ENCODE data around the gene TGFBR1.

The TGFBR1 gene

DNA sequence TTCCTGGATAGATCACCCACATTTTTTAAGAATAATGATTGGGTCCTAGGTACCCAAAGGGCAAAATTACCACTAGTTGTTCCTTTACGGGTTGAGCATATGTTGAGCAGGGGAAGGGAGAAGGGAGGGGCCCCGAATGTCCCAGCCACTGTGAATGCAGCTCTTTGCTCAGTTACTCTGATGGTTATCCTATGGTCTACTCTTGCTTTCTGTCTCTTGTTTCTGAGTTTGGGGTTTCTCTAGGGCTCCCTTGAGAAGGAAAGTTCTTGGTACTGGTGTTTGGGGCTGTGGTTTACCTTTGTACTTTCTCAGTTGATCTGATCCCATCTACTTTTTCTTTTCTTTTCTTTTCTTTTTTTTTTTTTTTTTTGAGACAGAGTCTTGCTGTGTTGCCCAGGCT, 61.2 kb downstream of the TGFBR1 start:
- TF ChIP-seq, protein P1, sequence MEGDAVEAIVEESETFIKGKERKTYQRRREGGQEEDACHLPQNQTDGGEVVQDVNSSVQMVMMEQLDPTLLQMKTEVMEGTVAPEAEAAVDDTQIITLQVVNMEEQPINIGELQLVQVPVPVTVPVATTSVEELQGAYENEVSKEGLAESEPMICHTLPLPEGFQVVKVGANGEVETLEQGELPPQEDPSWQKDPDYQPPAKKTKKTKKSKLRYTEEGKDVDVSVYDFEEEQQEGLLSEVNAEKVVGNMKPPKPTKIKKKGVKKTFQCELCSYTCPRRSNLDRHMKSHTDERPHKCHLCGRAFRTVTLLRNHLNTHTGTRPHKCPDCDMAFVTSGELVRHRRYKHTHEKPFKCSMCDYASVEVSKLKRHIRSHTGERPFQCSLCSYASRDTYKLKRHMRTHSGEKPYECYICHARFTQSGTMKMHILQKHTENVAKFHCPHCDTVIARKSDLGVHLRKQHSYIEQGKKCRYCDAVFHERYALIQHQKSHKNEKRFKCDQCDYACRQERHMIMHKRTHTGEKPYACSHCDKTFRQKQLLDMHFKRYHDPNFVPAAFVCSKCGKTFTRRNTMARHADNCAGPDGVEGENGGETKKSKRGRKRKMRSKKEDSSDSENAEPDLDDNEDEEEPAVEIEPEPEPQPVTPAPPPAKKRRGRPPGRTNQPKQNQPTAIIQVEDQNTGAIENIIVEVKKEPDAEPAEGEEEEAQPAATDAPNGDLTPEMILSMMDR (IDR thresholded peaks at IDR 0.05; ENCODE audit: control extremely low read depth, extremely low read depth, low read depth, missing control alignments) = no peak
- CTCF ChIA-PET = interaction anchor here (1.1 to 4.5 kb wide), 5 partner anchors 9 to 66 kb away, joined by 3 to 40 read pairs (median 6); no protein-coding TSS in a partner anchor
- no peak for DNase-seq (ENCODE audit: extremely low spot score)
- POLR2A ChIA-PET = no interaction called here

DNA sequence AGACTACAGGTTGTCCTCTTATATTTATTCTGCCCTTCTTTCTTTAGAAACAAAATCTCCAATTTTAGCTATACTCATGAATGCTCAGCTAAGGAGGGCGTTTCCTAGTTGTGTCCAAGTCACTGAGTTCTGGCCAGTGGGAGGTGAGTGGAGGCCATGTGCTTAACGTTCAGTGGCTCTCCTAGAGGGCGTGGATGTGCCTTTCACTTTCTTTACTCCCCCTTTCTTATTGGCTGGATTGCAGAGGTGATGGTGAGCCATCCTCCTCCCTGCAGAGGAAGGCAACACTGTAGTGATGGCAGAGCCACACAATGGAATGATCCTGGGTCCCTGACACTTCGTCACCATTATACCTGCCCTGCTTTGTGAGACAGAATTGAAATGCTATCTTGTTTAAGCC, 62.2 kb downstream of the TGFBR1 start:
- POLR2A ChIA-PET = no interaction called here
- CTCF ChIA-PET = interaction anchor here (1.0 to 4.5 kb wide), 11 partner anchors 9 to 87 kb away, joined by 3 to 40 read pairs (median 3); no protein-coding TSS in a partner anchor

DNA sequence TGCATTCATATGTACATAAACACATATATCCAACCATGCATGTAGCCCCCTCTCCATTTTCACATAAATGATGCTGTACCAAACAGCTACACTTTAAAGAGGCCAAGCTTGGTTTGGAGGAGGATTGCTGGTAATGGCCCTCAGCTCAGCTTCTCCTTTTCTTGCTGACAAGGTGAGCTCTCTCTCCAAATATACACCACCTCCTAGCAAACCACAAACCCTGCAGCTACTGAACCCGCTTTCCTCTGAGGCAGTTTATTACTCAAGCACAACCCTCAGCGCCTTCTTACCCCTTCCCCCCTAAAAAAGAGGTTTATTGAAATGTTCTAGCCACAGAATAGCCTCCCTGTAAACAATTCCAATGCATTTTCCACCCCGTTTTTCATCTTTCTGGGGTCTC, 62.8 kb downstream of the TGFBR1 start:
- TF ChIP-seq, protein P1 (IDR thresholded peaks at IDR 0.05; ENCODE audit: control extremely low read depth, extremely low read depth, low read depth, missing control alignments) = no peak
- ChIA-PET POLR2A (no interaction called here), CTCF (interaction anchor here (0.8 to 2.4 kb wide), 12 partner anchors 8 to 1157 kb away, joined by 3 to 7 read pairs (median 3); partner anchors contain the start of genes ALG2 and SEC61B)

More for the DNA sequence above, 62.2 kb downstream of the TGFBR1 start:
- TF ChIP-seq, protein P1 (IDR thresholded peaks at IDR 0.05; ENCODE audit: control extremely low read depth, extremely low read depth, low read depth, missing control alignments) = no peak
- no peak for DNase-seq (ENCODE audit: extremely low spot score)

DNA sequence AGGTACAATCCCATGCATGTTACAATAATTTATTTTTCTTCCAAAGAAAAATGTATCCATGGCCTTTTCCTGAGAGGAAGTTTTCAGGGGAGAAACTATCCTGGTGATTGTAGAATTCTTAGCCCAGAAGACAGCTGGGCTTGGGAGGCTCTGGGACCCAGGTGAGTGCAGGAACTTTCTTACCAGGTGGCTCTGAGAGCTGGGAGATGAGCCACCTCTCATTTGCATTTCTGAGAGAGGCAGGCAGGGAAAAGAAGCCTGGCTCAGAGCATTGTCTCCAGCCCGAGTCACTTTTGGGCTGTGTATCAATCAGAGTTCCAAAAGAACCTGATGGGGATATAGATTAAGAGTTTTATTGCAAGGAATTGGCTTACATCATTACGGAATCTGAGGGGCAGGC, 64.2 kb downstream of the TGFBR1 start:
- ChIA-PET CTCF (no interaction called here), POLR2A (no interaction called here)
- TF ChIP-seq, protein P1 (IDR thresholded peaks at IDR 0.05; ENCODE audit: control extremely low read depth, extremely low read depth, low read depth, missing control alignments) = no peak
- DNase-seq (ENCODE audit: extremely low spot score) = no peak

More for the DNA sequence above, 62.8 kb downstream of the TGFBR1 start:
- no peak for DNase-seq (ENCODE audit: extremely low spot score)

DNA sequence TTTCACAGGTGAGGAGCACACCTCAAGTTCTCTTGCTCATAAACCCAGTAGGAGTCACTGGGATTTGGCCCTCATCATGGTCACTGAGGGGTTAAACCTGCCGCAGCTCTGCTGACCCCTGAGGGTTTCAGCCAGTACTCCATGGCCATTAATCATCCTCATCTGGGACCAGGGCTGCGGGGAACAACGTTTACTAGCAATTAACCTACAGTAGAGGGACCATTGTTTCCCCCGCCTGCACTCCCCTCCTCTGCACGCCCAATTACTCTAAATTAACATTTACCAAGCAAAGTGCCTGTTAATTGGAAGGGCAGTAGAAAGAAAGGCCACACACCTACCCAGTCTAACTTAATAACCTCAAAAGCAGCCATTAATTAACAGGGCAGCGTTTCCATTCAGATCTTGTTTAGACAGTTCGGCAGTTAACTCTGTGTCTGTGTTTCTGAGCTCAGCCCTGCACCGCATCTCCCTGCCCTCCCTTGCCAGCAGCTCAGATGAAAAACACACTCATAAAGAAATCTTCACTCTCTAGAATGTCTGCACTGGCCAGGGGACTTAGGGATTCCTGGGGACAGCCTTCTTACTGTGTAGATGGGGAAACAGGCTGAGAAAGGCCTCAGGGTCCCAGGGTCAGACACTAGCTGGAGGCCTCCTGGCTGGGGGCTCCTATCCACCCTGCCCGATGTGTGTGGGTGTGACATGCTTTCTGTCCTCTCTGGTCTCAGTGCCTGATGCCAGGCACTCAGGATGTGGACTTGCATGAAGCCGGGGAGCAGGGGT, 65.3 kb downstream of the TGFBR1 start:
- no peak for DNase-seq (ENCODE audit: extremely low spot score)
- TF ChIP-seq, protein P1 (IDR thresholded peaks at IDR 0.05; ENCODE audit: control extremely low read depth, extremely low read depth, low read depth, missing control alignments) = no peak
- POLR2A ChIA-PET = no interaction called here
- CTCF ChIA-PET = interaction anchor here (5.3 kb wide), 1 partner anchor 13 kb away, joined by 46 read pairs; no protein-coding TSS in a partner anchor

DNA sequence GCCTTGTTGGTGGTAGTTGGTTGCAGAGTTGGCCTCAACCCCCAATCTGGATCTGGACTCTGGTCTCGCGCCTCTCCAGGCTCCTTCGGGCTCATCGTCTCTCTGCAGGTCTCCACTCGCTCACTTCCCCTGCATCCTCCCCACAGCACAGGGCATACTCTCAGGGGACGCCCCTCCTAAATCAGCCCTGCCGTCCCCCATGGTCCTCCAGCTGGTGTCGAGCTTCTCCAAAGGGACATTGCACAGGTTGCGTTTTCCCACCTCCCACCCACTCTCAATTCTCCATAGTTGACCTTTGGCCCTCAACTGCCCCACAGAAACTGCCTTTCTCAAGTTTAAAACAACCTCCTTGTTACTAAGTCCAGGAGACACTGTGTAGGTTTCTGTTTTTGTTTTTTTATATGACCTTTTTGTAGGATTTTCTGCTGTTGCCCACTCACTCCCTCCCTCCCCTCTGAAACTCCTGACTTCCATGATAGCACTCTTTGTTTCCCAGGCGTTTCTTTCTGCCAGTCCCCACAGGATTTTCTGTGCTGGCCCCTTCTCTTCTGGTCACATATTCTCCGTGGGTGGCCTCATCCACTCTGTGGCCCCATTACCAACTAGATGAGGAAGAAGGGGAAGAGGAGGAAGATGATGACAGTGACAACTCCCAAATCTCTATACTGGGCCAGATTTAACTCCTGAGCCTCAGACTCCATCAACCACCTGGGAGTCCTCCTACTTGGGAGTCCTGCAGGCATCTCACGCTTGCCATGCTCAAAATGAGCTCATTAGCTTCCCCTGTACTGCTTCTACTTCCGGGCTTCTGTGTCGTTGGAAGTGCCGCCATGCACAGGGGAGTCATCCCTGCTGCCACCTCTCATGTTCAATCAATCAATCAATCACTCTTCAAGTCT, 66.6 kb downstream of the TGFBR1 start:
- CTCF ChIA-PET = interaction anchor here (0.9 to 5.3 kb wide), 4 partner anchors 7 to 1154 kb away, joined by 3 to 46 read pairs (median 16); no protein-coding TSS in a partner anchor
- POLR2A ChIA-PET = no interaction called here
- no peak for DNase-seq (ENCODE audit: extremely low spot score)
- TF ChIP-seq, protein P1 (IDR thresholded peaks at IDR 0.05; ENCODE audit: control extremely low read depth, extremely low read depth, low read depth, missing control alignments) = no peak

All from GM10248 (cell line).